HepG2 (cell line): ENCODE measurements around the gene SORL1-AS1.

Experiments
- ARID2 ChIP-seq: sonication (generic); formaldehyde crosslinking; IDR thresholded peaks from 2 replicates; pipeline ENCODE4 v1.8.1; 2022; ENCODE audit warnings: mild to moderate bottlenecking, missing genetic modification reagents, borderline replicate concordance
- CHCHD3 ChIP-seq: sonication (generic); formaldehyde crosslinking; IDR thresholded peaks from 2 replicates; pipeline ENCODE4 v1.8.0; 2022; ENCODE audit warnings: mild to moderate bottlenecking, missing genetic modification reagents, moderate library complexity
- E2F1 ChIP-seq: sonication (generic); formaldehyde crosslinking; IDR thresholded peaks from 2 replicates; pipeline ENCODE4 v1.5.0; 2020; ENCODE audit warnings: missing genetic modification reagents
- JDP2 ChIP-seq: sonication (generic); formaldehyde crosslinking; IDR thresholded peaks from 2 replicates; pipeline ENCODE4 v1.8.1; 2022; ENCODE audit warnings: missing genetic modification reagents, borderline replicate concordance
- NBN ChIP-seq: fragments of 450-650 bp; conservative IDR thresholded peaks from 2 replicates; pipeline ENCODE4 v1.6.1; 2017
- PAWR ChIP-seq: sonication (generic); formaldehyde crosslinking; IDR thresholded peaks from 2 replicates; pipeline ENCODE4 v1.4.0; 2020; ENCODE audit warnings: missing genetic modification reagents, mild to moderate bottlenecking, borderline replicate concordance
- RAD51 ChIP-seq: fragments of 450-650 bp; IDR thresholded peaks from 2 replicates; pipeline ENCODE4 v1.6.1; 2016; ENCODE audit warnings: borderline replicate concordance
- TEAD3 ChIP-seq: optimal IDR thresholded peaks from 2 replicates; pipeline ENCODE3; 2016; ENCODE audit warnings: borderline replicate concordance
- TOE1 ChIP-seq: sonication (generic); formaldehyde crosslinking; IDR thresholded peaks from 2 replicates; pipeline ENCODE4 v1.4.0; 2020; ENCODE audit warnings: mild to moderate bottlenecking, missing genetic modification reagents
- WIZ ChIP-seq: sonication (generic); formaldehyde crosslinking; IDR thresholded peaks from 2 replicates; pipeline ENCODE4 v1.5.1; 2020; ENCODE audit warnings: mild to moderate bottlenecking, missing genetic modification reagents
- ZNF615 ChIP-seq: sonication (generic); formaldehyde crosslinking; IDR thresholded peaks from 2 replicates; pipeline ENCODE4 v1.5.0; 2020; ENCODE audit warnings: mild to moderate bottlenecking, missing genetic modification reagents, borderline replicate concordance
- TF ChIP-seq, protein P1 (sequence below): sonication (generic); formaldehyde crosslinking; IDR thresholded peaks from 2 replicates; pipeline ENCODE4 v1.4.0; 2020; ENCODE audit warnings: missing genetic modification reagents
- TF ChIP-seq, protein P2 (sequence below): sonication (generic); formaldehyde crosslinking; IDR thresholded peaks from 2 replicates; pipeline ENCODE4 v1.8.1; 2023; ENCODE audit warnings: mild to moderate bottlenecking, moderate library complexity, missing genetic modification reagents
- TF ChIP-seq, protein P3 (sequence below): sonication (generic); formaldehyde crosslinking; IDR thresholded peaks from 2 replicates; pipeline ENCODE4 v1.4.0; 2020; ENCODE audit warnings: mild to moderate bottlenecking, missing genetic modification reagents, borderline replicate concordance
- TF ChIP-seq, protein P4 (sequence below): IDR thresholded peaks from 2 replicates; pipeline ENCODE4 v1.6.1; 2018; ENCODE audit warnings: missing genetic modification reagents

SORL1-AS1 gene

DNA sequence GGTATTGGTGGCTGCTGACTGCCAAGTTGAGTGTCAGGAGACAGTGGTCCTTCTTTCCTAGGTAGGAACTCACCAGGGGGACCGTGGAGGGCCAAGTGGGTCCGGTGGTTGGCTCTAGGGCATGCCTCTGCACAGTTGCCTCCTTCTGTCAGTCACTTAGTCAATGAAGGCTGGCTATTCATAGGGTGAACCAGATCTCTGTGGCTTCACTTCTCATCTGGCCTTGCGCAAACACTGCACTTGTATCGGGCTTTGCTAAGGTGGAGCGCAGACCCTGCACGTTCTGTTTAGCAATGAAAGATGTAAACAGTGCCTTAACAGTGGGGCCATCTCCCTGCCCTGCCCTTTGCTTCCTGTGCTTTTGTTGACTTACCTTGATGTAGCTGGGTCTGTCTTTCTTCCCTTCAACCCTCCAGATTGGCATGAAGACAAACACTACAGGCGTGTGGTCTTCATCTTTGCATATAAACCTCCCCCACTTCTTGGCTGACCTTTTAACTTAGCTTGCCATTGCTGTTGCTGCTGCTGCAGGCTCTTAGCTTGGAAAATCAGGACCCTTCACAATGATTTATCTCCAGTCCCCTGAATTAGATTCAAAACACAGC, 6.7 kb upstream of the SORL1-AS1 start (continued):
- TF ChIP-seq, protein P1, sequence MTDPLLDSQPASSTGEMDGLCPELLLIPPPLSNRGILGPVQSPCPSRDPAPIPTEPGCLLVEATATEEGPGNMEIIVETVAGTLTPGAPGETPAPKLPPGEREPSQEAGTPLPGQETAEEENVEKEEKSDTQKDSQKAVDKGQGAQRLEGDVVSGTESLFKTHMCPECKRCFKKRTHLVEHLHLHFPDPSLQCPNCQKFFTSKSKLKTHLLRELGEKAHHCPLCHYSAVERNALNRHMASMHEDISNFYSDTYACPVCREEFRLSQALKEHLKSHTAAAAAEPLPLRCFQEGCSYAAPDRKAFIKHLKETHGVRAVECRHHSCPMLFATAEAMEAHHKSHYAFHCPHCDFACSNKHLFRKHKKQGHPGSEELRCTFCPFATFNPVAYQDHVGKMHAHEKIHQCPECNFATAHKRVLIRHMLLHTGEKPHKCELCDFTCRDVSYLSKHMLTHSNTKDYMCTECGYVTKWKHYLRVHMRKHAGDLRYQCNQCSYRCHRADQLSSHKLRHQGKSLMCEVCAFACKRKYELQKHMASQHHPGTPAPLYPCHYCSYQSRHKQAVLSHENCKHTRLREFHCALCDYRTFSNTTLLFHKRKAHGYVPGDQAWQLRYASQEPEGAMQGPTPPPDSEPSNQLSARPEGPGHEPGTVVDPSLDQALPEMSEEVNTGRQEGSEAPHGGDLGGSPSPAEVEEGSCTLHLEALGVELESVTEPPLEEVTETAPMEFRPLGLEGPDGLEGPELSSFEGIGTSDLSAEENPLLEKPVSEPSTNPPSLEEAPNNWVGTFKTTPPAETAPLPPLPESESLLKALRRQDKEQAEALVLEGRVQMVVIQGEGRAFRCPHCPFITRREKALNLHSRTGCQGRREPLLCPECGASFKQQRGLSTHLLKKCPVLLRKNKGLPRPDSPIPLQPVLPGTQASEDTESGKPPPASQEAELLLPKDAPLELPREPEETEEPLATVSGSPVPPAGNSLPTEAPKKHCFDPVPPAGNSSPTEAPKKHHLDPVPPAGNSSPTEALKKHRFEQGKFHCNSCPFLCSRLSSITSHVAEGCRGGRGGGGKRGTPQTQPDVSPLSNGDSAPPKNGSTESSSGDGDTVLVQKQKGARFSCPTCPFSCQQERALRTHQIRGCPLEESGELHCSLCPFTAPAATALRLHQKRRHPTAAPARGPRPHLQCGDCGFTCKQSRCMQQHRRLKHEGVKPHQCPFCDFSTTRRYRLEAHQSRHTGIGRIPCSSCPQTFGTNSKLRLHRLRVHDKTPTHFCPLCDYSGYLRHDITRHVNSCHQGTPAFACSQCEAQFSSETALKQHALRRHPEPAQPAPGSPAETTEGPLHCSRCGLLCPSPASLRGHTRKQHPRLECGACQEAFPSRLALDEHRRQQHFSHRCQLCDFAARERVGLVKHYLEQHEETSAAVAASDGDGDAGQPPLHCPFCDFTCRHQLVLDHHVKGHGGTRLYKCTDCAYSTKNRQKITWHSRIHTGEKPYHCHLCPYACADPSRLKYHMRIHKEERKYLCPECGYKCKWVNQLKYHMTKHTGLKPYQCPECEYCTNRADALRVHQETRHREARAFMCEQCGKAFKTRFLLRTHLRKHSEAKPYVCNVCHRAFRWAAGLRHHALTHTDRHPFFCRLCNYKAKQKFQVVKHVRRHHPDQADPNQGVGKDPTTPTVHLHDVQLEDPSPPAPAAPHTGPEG (CRISPR knock-in tag): peak; percentile 60
- TF ChIP-seq RAD51 (no peak), ARID2 (CRISPR knock-in tag) (peak; percentile 95; the same call in 1 of the 2 replicates), CHCHD3 (no peak), TEAD3 (peak; percentile 95), JDP2 (CRISPR knock-in tag) (no peak), ZNF615 (CRISPR knock-in tag) (no peak), PAWR (CRISPR knock-in tag) (no peak), NBN (no peak), WIZ (CRISPR knock-in tag) (0 out of 2 replicates have a peak, but pooled peaks have one; percentile 63), TOE1 (CRISPR knock-in tag) (0 out of 2 replicates have a peak, but pooled peaks have one; percentile 65), E2F1 (CRISPR knock-in tag) (0 out of 2 replicates have a peak, but pooled peaks have one; percentile 22)
- TF ChIP-seq, protein P2, sequence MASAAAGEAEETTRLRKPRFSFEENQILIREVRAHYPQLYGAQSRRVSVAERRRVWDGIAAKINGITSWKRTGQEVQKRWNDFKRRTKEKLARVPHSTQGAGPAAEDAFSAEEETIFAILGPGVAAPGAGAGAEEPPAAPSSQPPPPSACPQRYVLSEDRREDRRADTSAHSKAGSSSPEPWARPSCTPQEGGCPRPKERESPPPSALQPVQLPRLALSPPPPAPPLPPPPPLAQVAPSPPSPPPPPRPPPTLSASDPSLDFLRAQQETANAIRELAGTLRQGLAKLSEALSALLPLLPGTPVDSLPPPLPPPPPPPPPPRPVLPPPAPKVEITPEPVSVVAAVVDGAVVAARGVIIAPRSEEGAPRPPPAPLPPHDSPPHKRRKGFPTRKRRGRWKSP (CRISPR knock-in tag): peak; percentile 99
- TF ChIP-seq, protein P3, sequence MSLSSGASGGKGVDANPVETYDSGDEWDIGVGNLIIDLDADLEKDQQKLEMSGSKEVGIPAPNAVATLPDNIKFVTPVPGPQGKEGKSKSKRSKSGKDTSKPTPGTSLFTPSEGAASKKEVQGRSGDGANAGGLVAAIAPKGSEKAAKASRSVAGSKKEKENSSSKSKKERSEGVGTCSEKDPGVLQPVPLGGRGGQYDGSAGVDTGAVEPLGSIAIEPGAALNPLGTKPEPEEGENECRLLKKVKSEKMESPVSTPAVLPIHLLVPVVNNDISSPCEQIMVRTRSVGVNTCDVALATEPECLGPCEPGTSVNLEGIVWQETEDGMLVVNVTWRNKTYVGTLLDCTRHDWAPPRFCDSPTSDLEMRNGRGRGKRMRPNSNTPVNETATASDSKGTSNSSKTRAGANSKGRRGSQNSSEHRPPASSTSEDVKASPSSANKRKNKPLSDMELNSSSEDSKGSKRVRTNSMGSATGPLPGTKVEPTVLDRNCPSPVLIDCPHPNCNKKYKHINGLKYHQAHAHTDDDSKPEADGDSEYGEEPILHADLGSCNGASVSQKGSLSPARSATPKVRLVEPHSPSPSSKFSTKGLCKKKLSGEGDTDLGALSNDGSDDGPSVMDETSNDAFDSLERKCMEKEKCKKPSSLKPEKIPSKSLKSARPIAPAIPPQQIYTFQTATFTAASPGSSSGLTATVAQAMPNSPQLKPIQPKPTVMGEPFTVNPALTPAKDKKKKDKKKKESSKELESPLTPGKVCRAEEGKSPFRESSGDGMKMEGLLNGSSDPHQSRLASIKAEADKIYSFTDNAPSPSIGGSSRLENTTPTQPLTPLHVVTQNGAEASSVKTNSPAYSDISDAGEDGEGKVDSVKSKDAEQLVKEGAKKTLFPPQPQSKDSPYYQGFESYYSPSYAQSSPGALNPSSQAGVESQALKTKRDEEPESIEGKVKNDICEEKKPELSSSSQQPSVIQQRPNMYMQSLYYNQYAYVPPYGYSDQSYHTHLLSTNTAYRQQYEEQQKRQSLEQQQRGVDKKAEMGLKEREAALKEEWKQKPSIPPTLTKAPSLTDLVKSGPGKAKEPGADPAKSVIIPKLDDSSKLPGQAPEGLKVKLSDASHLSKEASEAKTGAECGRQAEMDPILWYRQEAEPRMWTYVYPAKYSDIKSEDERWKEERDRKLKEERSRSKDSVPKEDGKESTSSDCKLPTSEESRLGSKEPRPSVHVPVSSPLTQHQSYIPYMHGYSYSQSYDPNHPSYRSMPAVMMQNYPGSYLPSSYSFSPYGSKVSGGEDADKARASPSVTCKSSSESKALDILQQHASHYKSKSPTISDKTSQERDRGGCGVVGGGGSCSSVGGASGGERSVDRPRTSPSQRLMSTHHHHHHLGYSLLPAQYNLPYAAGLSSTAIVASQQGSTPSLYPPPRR (CRISPR knock-in tag): peak; percentile 99
- TF ChIP-seq, protein P4, sequence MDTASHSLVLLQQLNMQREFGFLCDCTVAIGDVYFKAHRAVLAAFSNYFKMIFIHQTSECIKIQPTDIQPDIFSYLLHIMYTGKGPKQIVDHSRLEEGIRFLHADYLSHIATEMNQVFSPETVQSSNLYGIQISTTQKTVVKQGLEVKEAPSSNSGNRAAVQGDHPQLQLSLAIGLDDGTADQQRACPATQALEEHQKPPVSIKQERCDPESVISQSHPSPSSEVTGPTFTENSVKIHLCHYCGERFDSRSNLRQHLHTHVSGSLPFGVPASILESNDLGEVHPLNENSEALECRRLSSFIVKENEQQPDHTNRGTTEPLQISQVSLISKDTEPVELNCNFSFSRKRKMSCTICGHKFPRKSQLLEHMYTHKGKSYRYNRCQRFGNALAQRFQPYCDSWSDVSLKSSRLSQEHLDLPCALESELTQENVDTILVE (CRISPR knock-in tag): peak; percentile 93
